Ishikawa (cell line): ENCODE measurements around the gene RNF11.

Experiments used
- CEBPB ChIP-seq: IDR thresholded peaks from 2 replicates; pipeline ENCODE4 v1.6.1; 2012
- CREB1 ChIP-seq: IDR thresholded peaks from 2 replicates; pipeline ENCODE4 v1.6.1; 2012; ENCODE audit warnings: low read depth
- EGR1 ChIP-seq: IDR thresholded peaks from 2 replicates; pipeline ENCODE4 v1.6.1; 2012
- EP300 ChIP-seq: IDR thresholded peaks from 2 replicates; pipeline ENCODE4 v1.6.1; 2012; ENCODE audit warnings: borderline replicate concordance
- NFIC ChIP-seq: IDR thresholded peaks from 2 replicates; pipeline ENCODE4 v1.6.1; 2012
- RAD21 ChIP-seq: IDR thresholded peaks from 2 replicates; pipeline ENCODE4 v1.6.1; 2012; ENCODE audit warnings: low read depth
- TAF1 ChIP-seq: IDR thresholded peaks from 2 replicates; pipeline ENCODE4 v1.6.1; 2012; ENCODE audit warnings: low read depth, mild to moderate bottlenecking
- TCF12 ChIP-seq: IDR thresholded peaks from 2 replicates; pipeline ENCODE4 v1.6.1; 2012; ENCODE audit warnings: low read depth
- TEAD4 ChIP-seq: IDR thresholded peaks from 2 replicates; pipeline ENCODE4 v1.6.1; 2012
- YY1 ChIP-seq: IDR thresholded peaks from 2 replicates; pipeline ENCODE4 v1.6.1; 2012; ENCODE audit warnings: low read depth
- ZBTB7A ChIP-seq: IDR thresholded peaks from 2 replicates; pipeline ENCODE4 v1.6.1; 2012; ENCODE audit warnings: low read depth
- TF ChIP-seq, protein P1 (sequence below): IDR thresholded peaks from 2 replicates; pipeline ENCODE4 v1.6.1; 2012
- TF ChIP-seq, protein P2 (sequence below): IDR thresholded peaks from 2 replicates; pipeline ENCODE4 v1.6.1; 2012; ENCODE audit warnings: low read depth, mild to moderate bottlenecking

DNA sequence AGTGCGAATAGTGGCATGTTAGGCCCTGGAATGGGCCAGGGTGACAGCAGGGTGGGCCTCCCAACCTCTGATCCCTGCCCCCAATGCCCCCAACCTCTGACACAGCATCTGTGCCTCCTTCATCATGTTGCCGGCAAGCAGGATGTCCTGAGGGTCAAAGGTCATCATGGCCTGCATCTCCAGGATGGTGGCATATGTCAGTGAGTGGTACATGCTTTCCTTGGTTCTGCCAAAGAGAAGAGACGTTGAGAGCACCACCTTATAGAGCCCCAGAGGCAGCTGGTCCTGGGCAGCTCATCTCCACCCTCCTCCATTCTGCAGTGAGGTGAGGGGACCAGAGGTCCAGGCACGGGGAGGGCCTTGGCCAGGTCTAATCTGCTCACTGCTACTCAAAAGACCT lies 76.6 kb downstream of the RNF11 start:
- no peak for TF ChIP-seq CREB1
- TF ChIP-seq CEBPB, result no peak
- TF ChIP-seq TEAD4, result no peak
- TF ChIP-seq, protein P1, sequence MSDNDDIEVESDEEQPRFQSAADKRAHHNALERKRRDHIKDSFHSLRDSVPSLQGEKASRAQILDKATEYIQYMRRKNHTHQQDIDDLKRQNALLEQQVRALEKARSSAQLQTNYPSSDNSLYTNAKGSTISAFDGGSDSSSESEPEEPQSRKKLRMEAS, result no peak
- TF ChIP-seq EGR1, result no peak
- TF ChIP-seq, protein P2, sequence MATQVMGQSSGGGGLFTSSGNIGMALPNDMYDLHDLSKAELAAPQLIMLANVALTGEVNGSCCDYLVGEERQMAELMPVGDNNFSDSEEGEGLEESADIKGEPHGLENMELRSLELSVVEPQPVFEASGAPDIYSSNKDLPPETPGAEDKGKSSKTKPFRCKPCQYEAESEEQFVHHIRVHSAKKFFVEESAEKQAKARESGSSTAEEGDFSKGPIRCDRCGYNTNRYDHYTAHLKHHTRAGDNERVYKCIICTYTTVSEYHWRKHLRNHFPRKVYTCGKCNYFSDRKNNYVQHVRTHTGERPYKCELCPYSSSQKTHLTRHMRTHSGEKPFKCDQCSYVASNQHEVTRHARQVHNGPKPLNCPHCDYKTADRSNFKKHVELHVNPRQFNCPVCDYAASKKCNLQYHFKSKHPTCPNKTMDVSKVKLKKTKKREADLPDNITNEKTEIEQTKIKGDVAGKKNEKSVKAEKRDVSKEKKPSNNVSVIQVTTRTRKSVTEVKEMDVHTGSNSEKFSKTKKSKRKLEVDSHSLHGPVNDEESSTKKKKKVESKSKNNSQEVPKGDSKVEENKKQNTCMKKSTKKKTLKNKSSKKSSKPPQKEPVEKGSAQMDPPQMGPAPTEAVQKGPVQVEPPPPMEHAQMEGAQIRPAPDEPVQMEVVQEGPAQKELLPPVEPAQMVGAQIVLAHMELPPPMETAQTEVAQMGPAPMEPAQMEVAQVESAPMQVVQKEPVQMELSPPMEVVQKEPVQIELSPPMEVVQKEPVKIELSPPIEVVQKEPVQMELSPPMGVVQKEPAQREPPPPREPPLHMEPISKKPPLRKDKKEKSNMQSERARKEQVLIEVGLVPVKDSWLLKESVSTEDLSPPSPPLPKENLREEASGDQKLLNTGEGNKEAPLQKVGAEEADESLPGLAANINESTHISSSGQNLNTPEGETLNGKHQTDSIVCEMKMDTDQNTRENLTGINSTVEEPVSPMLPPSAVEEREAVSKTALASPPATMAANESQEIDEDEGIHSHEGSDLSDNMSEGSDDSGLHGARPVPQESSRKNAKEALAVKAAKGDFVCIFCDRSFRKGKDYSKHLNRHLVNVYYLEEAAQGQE, result no peak
- no peak for TF ChIP-seq RAD21
- no peak for TF ChIP-seq EP300
- TF ChIP-seq ZBTB7A, result no peak
- no peak for TF ChIP-seq TCF12
- no peak for TF ChIP-seq NFIC
- no peak for TF ChIP-seq TAF1
- TF ChIP-seq YY1, result no peak
